ENCODE data around the gene IFIT3.

The IFIT3 gene, protein sequence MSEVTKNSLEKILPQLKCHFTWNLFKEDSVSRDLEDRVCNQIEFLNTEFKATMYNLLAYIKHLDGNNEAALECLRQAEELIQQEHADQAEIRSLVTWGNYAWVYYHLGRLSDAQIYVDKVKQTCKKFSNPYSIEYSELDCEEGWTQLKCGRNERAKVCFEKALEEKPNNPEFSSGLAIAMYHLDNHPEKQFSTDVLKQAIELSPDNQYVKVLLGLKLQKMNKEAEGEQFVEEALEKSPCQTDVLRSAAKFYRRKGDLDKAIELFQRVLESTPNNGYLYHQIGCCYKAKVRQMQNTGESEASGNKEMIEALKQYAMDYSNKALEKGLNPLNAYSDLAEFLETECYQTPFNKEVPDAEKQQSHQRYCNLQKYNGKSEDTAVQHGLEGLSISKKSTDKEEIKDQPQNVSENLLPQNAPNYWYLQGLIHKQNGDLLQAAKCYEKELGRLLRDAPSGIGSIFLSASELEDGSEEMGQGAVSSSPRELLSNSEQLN

DNA sequence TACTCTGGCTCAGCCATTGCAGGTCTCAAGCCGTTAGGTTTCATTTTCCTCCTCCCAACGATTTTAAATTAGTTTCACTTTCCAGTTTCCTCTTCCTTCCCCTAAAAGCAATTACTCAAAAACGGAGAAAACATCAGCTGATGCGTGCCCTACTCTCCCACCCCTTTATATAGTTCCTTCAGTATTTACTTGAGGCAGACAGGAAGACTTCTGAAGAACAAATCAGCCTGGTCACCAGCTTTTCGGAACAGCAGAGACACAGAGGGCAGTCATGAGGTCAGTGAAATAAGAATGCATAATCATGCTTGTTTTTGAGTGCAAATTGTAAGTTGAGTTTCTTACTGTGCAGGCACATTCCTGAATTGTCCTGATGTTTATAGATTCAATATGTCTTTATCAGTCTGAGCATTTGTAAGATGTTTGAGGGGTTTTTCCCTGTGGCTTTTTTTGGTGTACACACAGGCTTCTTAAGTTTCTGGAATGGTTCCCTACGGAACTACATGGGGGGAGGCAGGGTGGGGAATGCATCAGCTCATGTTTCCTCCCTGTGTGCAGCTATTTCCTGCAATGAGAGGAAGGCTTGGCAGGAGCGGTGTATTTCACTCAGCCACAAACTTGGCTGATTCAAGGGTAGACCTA, at the start of gene IFIT3:
Gene IFIT3, plus strand, starts transcription at position 195 of the 639 bp plus-strand sequence. Its CDS starts 77 bp downstream, at position 272.
- DNase-seq (ENCODE audit: low read depth, low spot score), result peak; percentile 96
- in situ Hi-C loops (cut with HindIII; ENCODE audit: low sequenced_read_pairs), result no loop called here
- peak within 1 kb of the TSS; percentile 50 for H3K4me3 ChIP-seq (ENCODE audit: low read depth, low read length)
- TF ChIP-seq, protein P1, sequence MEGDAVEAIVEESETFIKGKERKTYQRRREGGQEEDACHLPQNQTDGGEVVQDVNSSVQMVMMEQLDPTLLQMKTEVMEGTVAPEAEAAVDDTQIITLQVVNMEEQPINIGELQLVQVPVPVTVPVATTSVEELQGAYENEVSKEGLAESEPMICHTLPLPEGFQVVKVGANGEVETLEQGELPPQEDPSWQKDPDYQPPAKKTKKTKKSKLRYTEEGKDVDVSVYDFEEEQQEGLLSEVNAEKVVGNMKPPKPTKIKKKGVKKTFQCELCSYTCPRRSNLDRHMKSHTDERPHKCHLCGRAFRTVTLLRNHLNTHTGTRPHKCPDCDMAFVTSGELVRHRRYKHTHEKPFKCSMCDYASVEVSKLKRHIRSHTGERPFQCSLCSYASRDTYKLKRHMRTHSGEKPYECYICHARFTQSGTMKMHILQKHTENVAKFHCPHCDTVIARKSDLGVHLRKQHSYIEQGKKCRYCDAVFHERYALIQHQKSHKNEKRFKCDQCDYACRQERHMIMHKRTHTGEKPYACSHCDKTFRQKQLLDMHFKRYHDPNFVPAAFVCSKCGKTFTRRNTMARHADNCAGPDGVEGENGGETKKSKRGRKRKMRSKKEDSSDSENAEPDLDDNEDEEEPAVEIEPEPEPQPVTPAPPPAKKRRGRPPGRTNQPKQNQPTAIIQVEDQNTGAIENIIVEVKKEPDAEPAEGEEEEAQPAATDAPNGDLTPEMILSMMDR (IDR thresholded peaks at IDR 0.05; ENCODE audit: low read depth, low read length), result no peak

DNA sequence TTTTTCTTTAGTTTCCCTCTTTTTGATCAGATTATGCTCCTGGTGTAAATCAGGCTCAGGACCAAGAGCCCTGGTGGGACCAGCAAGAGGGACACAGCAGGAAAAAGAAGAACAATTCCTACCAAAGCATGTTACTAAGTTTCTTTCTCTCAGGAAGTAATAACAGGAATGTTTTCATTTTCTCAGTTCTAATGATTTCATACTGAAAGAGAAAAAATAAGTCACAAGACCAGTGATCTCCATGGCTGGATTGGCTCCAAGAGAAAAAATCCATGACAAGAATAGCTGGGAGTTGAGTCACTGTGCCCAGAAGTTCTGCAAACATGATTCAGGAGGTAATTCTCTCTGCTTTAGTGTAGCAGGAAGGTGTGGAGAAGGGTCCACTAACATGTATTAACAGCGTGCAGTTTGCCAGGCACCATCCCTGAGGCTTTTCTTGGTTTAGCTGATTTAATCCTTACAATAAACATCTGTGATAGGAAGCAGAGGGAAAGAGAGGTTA, 49.7 kb upstream of the IFIT3 start:
- DNase-seq (ENCODE audit: low read depth, low spot score), result peak; percentile 97
- TF ChIP-seq, protein P1 (IDR thresholded peaks at IDR 0.05; ENCODE audit: low read depth, low read length), result no peak
- H3K4me3 ChIP-seq (ENCODE audit: low read depth, low read length), result no peak overlapping the region
- in situ Hi-C loops (cut with HindIII; ENCODE audit: low sequenced_read_pairs), result no loop called here

DNA sequence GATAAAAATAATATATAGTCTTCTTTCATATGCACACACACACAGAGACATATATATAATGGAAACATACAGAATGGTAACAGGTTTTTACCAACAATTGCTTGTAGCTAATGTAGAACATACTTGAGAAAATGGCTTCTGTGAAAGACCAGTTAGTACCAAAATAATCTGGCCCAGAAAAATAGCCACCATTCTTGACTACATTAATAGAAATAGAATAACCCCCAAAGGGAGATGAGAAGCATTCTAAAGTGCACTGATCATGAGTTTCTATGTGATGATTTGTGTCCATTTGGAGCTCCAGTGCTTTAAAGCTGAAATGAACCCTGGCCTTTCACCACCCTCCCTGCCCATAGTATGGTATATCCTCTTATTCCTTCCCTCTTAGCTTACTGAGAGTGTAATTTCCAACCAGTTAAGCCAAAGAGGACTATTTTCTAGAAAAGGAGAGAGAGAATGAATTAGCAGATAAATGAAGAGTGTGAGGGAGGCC, 48.9 kb upstream of the IFIT3 start:
- TF ChIP-seq, protein P1 (IDR thresholded peaks at IDR 0.05; ENCODE audit: low read depth, low read length), result no peak
- DNase-seq (ENCODE audit: low read depth, low spot score), result no peak
- in situ Hi-C loops (cut with HindIII; ENCODE audit: low sequenced_read_pairs), result no loop called here
- H3K4me3 ChIP-seq (ENCODE audit: low read depth, low read length), result no peak overlapping the region

DNA sequence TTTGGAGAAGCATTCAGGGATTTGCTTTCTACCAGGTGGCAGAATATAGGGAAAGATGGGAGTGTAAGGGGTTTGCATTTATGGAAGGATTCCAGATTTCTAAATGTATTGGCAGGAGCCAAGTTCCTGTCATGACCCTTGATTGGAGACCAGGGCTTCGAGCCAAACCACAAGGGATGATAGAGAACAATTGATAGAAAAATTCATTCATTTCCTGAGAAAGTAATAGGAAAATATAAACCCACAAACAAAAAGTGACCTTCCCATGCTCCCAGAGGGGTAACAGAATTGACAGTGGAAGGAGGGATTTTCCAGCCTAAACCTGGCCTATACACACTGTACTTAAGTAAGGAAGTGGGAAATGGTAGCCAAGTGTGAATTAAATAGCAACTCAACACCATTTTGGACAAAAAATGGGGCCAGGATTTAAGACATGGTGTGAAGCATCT, 48.4 kb upstream of the IFIT3 start:
- no peak overlapping the region for H3K4me3 ChIP-seq (ENCODE audit: low read depth, low read length)
- peak; percentile 22 for DNase-seq (ENCODE audit: low read depth, low spot score)
- in situ Hi-C loops (cut with HindIII; ENCODE audit: low sequenced_read_pairs), result no loop called here
- TF ChIP-seq, protein P1 (IDR thresholded peaks at IDR 0.05; ENCODE audit: low read depth, low read length), result no peak

DNA sequence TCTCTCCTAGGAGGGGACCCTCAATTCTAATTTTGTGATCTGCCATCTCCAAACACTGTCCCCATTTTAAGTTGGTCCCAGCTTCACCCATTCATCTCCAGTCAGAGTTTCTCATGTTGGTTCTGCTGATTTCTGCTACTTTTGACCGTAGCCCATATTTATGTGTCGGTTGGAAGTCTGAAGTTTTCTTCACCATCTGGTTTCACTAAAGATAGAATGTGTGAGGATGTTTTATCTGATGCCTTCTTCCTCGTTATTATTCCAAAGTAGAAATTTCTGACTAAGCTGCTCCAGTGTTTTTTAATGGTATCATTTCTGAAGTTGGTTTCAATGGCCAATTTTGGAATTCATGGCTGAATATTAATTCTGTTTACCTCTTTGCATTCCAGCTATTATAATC, 47.3 kb upstream of the IFIT3 start:
- in situ Hi-C loops (cut with HindIII; ENCODE audit: low sequenced_read_pairs), result no loop called here
- no peak overlapping the region for H3K4me3 ChIP-seq (ENCODE audit: low read depth, low read length)
- TF ChIP-seq, protein P1 (IDR thresholded peaks at IDR 0.05; ENCODE audit: low read depth, low read length), result no peak
- DNase-seq (ENCODE audit: low read depth, low spot score), result no peak

DNA sequence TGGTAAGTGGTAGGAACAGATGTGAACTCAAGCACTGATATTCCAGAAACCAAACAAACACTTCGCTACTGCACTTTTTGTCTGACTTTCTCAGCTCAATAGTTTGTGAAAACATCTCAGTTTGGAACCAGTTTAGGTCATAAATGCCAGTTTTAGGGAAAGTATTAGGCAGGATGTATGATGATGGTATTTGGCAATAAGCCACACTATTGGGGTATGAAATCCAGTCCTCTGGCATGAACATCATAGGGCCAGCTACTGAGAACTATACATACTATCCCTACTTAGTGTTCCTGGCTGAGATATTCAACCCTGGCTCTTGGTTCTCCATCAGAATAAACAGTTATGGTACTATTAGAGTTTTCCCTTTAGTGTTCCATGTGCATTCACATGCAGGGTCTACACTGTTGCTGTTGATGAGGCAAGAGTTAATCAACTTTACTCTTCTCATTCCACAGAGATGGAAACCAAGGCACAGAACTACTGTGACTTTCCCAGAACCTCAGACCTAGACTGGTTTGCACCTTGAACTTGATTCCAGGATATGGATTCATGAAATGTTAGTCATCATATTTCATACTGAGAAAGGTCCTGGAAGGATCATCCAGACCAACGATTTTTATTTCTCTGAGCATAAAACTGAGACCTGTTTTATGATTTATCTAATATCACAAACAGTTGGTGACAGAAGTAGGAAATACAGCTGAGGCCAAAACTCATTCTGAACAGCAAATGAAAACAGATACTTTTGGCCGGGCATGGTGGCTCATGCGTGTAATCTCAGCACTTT, 46.0 kb upstream of the IFIT3 start:
- in situ Hi-C loops (cut with HindIII; ENCODE audit: low sequenced_read_pairs), result no loop called here

More for the DNA sequence above, 46.0 kb upstream of the IFIT3 start:
- no peak overlapping the region for H3K4me3 ChIP-seq (ENCODE audit: low read depth, low read length)
- peak; percentile 29 for DNase-seq (ENCODE audit: low read depth, low spot score)
- TF ChIP-seq, protein P1 (IDR thresholded peaks at IDR 0.05; ENCODE audit: low read depth, low read length), result no peak
